DOHH2 (cell line): ENCODE results near the gene PCBD1.

Experiments used
- H3F3A ChIP-seq: fragments of 200-600 bp; sonication (generic), shearing (Covaris generic); 2 replicates; pipeline ENCODE4 v1.6.0; 2016; ENCODE audit warnings: antibody characterized with exemption, mild to moderate bottlenecking; ENCODE audit not compliant: control insufficient read depth, insufficient read depth
- H3K27ac ChIP-seq: fragments of 200-600 bp; sonication (generic); 2 replicates; pipeline ENCODE4 v1.5.1; 2014; ENCODE audit warnings: low read depth, mild to moderate bottlenecking, low read length, moderate library complexity
- H3K27me3 ChIP-seq: fragments of 200-600 bp; sonication (generic); 2 replicates; pipeline ENCODE4 v1.6.1; 2014; ENCODE audit warnings: mild to moderate bottlenecking, low read length, mixed read lengths; ENCODE audit not compliant: control insufficient read depth
- H3K36me3 ChIP-seq: fragments of 200-600 bp; sonication (generic); 2 replicates; pipeline ENCODE4 v1.6.1; 2014; ENCODE audit warnings: mild to moderate bottlenecking, low read length, moderate library complexity, mixed read lengths; ENCODE audit not compliant: control insufficient read depth
- H3K4me1 ChIP-seq: fragments of 200-600 bp; sonication (generic); 2 replicates; pipeline ENCODE4 v1.6.1; 2014; ENCODE audit warnings: mild to moderate bottlenecking, low read length, mixed read lengths; ENCODE audit not compliant: control insufficient read depth
- H3K4me2 ChIP-seq: fragments of 200-600 bp; sonication (generic); 2 replicates; pipeline ENCODE4 v1.6.0; 2014; ENCODE audit warnings: mild to moderate bottlenecking, low read length, moderate library complexity
- H3K4me3 ChIP-seq: fragments of 200-600 bp; sonication (generic); 2 replicates; pipeline ENCODE4 v1.5.1; 2014; ENCODE audit warnings: mild to moderate bottlenecking, low read length, mixed read lengths
- H3K79me2 ChIP-seq: fragments of 200-600 bp; sonication (generic); 2 replicates; pipeline ENCODE4 v1.6.1; 2014; ENCODE audit warnings: mild to moderate bottlenecking, low read length, mixed read lengths; ENCODE audit not compliant: control insufficient read depth
- H3K9me2 ChIP-seq: fragments of 200-600 bp; sonication (generic); replicated peaks from 2 replicates; pipeline ENCODE4 v1.6.1; 2014; ENCODE audit warnings: mild to moderate bottlenecking, low read length, mixed read lengths; ENCODE audit not compliant: control insufficient read depth
- H3K9me3 ChIP-seq: fragments of 200-600 bp; sonication (generic); 2 replicates; pipeline ENCODE4 v1.6.1; 2014; ENCODE audit warnings: antibody characterized with exemption, low read length, mixed read lengths; ENCODE audit not compliant: control insufficient read depth, insufficient read depth
- H4K20me1 ChIP-seq: fragments of 200-600 bp; sonication (generic); 2 replicates; pipeline ENCODE4 v1.6.0; 2014; ENCODE audit warnings: low read depth, mild to moderate bottlenecking, antibody characterized with exemption, low read length, moderate library complexity; ENCODE audit not compliant: control insufficient read depth, insufficient read depth
- CTCF ChIP-seq: fragments of 200-600 bp; sonication (generic); IDR thresholded peaks from one replicate; pipeline ENCODE4 v1.5.1; 2014; ENCODE audit warnings: antibody characterized with exemption, mild to moderate bottlenecking, low read depth, low read length; ENCODE audit not compliant: poor library complexity, severe bottlenecking
- EZH2phosphoT487 ChIP-seq: fragments of 200-600 bp; sonication (generic); IDR thresholded peaks from 2 replicates; pipeline ENCODE4 v1.6.1; 2017; ENCODE audit warnings: borderline replicate concordance, mild to moderate bottlenecking, antibody characterized with exemption, low read length, moderate library complexity, mixed read lengths

PCBD1 gene

DNA sequence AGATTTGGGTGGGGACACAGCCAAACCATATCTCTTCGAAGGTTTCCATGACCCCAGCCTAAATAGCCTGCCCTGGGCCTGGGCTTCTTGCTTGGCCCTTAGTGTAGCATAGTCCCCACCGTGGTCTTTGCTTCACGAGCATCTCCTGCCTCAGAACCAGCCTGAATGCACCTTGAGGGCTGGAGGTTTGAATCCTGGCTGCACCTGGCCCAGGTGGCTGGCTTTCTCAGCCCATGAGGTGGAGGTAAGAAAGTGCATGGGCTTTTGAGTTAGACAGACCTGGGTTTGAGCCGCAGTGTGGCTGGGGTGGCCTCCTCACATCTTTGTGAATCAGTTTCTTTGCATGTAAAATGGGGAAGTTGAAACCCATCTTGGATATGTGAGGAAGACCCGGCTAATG lies 24.2 kb upstream of the PCBD1 start:
- H3F3A ChIP-seq: no peaks in the 10 kb centered on the region
- H3K4me1 ChIP-seq: no peaks in the 10 kb centered on the region
- no peaks in the 10 kb centered on the region for H3K27me3 ChIP-seq

GRCh38 chr10:70911386-70911785 lies 23.0 kb upstream of the PCBD1 start:
- Histone ChIP-seq H3K9me3 (no peaks in the 10 kb centered on the region), H3K4me3 (no peak overlapping the region), H3K36me3 (no peaks in the 10 kb centered on the region), H3F3A (no peaks in the 10 kb centered on the region), H4K20me1 (no peaks in the 10 kb centered on the region), H3K27ac (no peak overlapping the region), H3K4me1 (no peaks in the 10 kb centered on the region), H3K27me3 (no peaks in the 10 kb centered on the region), H3K4me2 (no peak overlapping the region), H3K79me2 (no peaks in the 10 kb centered on the region), H3K9me2 (no peaks in the 10 kb centered on the region)
- no peak for TF ChIP-seq CTCF
- no peak for TF ChIP-seq EZH2phosphoT487

More for the DNA sequence above, 24.2 kb upstream of the PCBD1 start:
- no peaks in the 10 kb centered on the region for H3K9me2 ChIP-seq
- no peak overlapping the region for H3K4me2 ChIP-seq
- TF ChIP-seq CTCF (no peak), EZH2phosphoT487 (no peak)
- H3K9me3 ChIP-seq: no peaks in the 10 kb centered on the region
- no peak overlapping the region for H3K4me3 ChIP-seq
- H3K79me2 ChIP-seq: no peaks in the 10 kb centered on the region
- no peaks in the 10 kb centered on the region for H4K20me1 ChIP-seq
- H3K27ac ChIP-seq: no peak overlapping the region
- no peaks in the 10 kb centered on the region for H3K36me3 ChIP-seq

- no peak overlapping the region for H3K27ac ChIP-seq
- H3F3A ChIP-seq: no peaks in the 10 kb centered on the region
- no peaks in the 10 kb centered on the region for H4K20me1 ChIP-seq
- H3K79me2 ChIP-seq: no peaks in the 10 kb centered on the region
- no peaks in the 10 kb centered on the region for H3K27me3 ChIP-seq
- TF ChIP-seq CTCF (no peak), EZH2phosphoT487 (no peak)
- no peaks in the 10 kb centered on the region for H3K9me2 ChIP-seq
- no peaks in the 10 kb centered on the region for H3K36me3 ChIP-seq
- no peak overlapping the region for H3K4me2 ChIP-seq
- H3K4me1 ChIP-seq: no peaks in the 10 kb centered on the region
- H3K9me3 ChIP-seq: no peaks in the 10 kb centered on the region
- H3K4me3 ChIP-seq: no peak overlapping the region
Measured at GRCh38 chr10:70910486-70911341, 22.3 kb upstream of the PCBD1 start.
